ENCODE data around the gene KRTAP20-1.

The KRTAP20-1 gene

GRCh38 chr21:30616125-30616524 is at the start of gene KRTAP20-1:
Gene KRTAP20-1 (plus strand): TSS chr21:30616425. CDS start chr21:30616455, 30 bp downstream.
- no peak for DNase-seq

GRCh38 chr21:30567617-30568016 is 48.6 kb upstream of the KRTAP20-1 start:
- DNase-seq, result no peak

- no peak for DNase-seq
Measured at GRCh38 chr21:30577766-30578165, 38.5 kb upstream of the KRTAP20-1 start.

GRCh38 chr21:30579346-30579745 is 36.9 kb upstream of the KRTAP20-1 start:
- DNase-seq, result no peak

- no peak for DNase-seq
Measured at GRCh38 chr21:30580132-30580531, 36.1 kb upstream of the KRTAP20-1 start.

- no peak for DNase-seq
Measured at GRCh38 chr21:30582870-30583269, 33.4 kb upstream of the KRTAP20-1 start.

GRCh38 chr21:30590297-30590696 is 25.9 kb upstream of the KRTAP20-1 start, which contains the start of gene KRTAP22-2:
Gene KRTAP22-2 (minus strand): TSS chr21:30590397.
- no peak for DNase-seq

GRCh38 chr21:30592140-30592539 is 24.1 kb upstream of the KRTAP20-1 start, which contains the start of gene KRTAP6-3:
Gene KRTAP6-3 (plus strand): TSS chr21:30592440. CDS start chr21:30592446, 6 bp downstream.
- no peak for DNase-seq

GRCh38 chr21:30598802-30599201 is 17.4 kb upstream of the KRTAP20-1 start, which contains the start of gene KRTAP6-2:
Gene KRTAP6-2 (minus strand): TSS chr21:30598902. CDS start chr21:30598874, 28 bp downstream.
- DNase-seq, result no peak

GRCh38 chr21:30600787-30601186 is 15.4 kb upstream of the KRTAP20-1 start, which contains the start of gene KRTAP22-1:
Gene KRTAP22-1 (plus strand): TSS chr21:30601087.
- no peak for DNase-seq

GRCh38 chr21:30605968-30606367 is 10.3 kb upstream of the KRTAP20-1 start:
- DNase-seq, result no peak

GRCh38 chr21:30612132-30612531 is 4.1 kb upstream of the KRTAP20-1 start:
- no peak for DNase-seq

GRCh38 chr21:30613836-30614235 is 2.4 kb upstream of the KRTAP20-1 start, which contains the start of gene KRTAP6-1:
Gene KRTAP6-1 (minus strand): TSS chr21:30613930. CDS start chr21:30613904, 26 bp downstream.
- DNase-seq, result no peak

GRCh38 chr21:30615199-30615598 is 1.0 kb upstream of the KRTAP20-1 start:
- DNase-seq, result no peak

- DNase-seq, result no peak
Measured at GRCh38 chr21:30620080-30620479, 3.9 kb downstream of the KRTAP20-1 start.

GRCh38 chr21:30620522-30620921 is 4.3 kb downstream of the KRTAP20-1 start, which contains the start of gene KRTAP20-4:
Gene KRTAP20-4 (plus strand): TSS chr21:30620627.
- no peak for DNase-seq

GRCh38 chr21:30623362-30623761 is 7.1 kb downstream of the KRTAP20-1 start:
- no peak for DNase-seq

- no peak for DNase-seq
Measured at GRCh38 chr21:30625449-30626165, 9.4 kb downstream of the KRTAP20-1 start.

- no peak for DNase-seq
Measured at GRCh38 chr21:30628109-30628508, 11.9 kb downstream of the KRTAP20-1 start.

GRCh38 chr21:30629200-30629599 is 13.0 kb downstream of the KRTAP20-1 start:
- DNase-seq, result no peak

GRCh38 chr21:30634906-30635305 is 18.7 kb downstream of the KRTAP20-1 start, which contains the start of gene KRTAP20-2:
Gene KRTAP20-2 (plus strand): TSS chr21:30635206. CDS start chr21:30635264, 58 bp downstream.
- DNase-seq, result no peak

GRCh38 chr21:30638686-30639085 is 22.5 kb downstream of the KRTAP20-1 start:
- no peak for DNase-seq

GRCh38 chr21:30642564-30642963 is 26.3 kb downstream of the KRTAP20-1 start, which contains the start of gene KRTAP20-3:
Gene KRTAP20-3 (plus strand): TSS chr21:30642864.
- no peak for DNase-seq

- no peak for DNase-seq
Measured at GRCh38 chr21:30646904-30647414, 30.7 kb downstream of the KRTAP20-1 start.

Data from stimulated activated CD4-positive, alpha-beta T cell treated with anti-CD3 and anti-CD28 coated beads, Interleukin-15, amount 100 ng/mL, for 24 hours (primary cell).